GM06990 (cell line): ENCODE data around the gene WDR91.
A peak's percentile ranks its signal among the peaks of the same experiment; 100 is the strongest.
"Not testable (repeated sequence)": the region's sequence is repeated elsewhere in the genome, so short reads cannot be mapped to it uniquely, and the experiment has no call there.

ENCODE experiments used
- DNase-seq: peaks from one replicate; pipeline ENCODE4 v3.0.0-alpha.2; 2011; ENCODE audit not compliant: insufficient read length; ENCODE audit errors: extremely low read depth
- H3K27me3 ChIP-seq: replicated peaks from 2 replicates; pipeline ENCODE4 v1.6.0; 2011; ENCODE audit warnings: low read length; ENCODE audit not compliant: control insufficient read depth, insufficient read depth
- H3K36me3 ChIP-seq: 2 replicates; pipeline ENCODE4 v1.5.1; 2011; ENCODE audit warnings: low read length; ENCODE audit not compliant: control insufficient read depth, insufficient read depth
- H3K4me3 ChIP-seq: replicated peaks from 2 replicates; pipeline ENCODE4 v1.5.1; 2011; ENCODE audit warnings: low read depth, mild to moderate bottlenecking, control low read depth, low read length
- TF ChIP-seq, protein P1 (sequence below): IDR thresholded peaks from 2 replicates; pipeline ENCODE4 v1.5.1; 2011; ENCODE audit warnings: low read length, control low read depth, mild to moderate bottlenecking, inconsistent platforms; ENCODE audit not compliant: insufficient read depth, poor library complexity, severe bottlenecking

Gene WDR91

GRCh38 chr7:135236727-135237126, 25.4 kb upstream of the WDR91 start:
- Histone ChIP-seq H3K36me3 (no peaks in the 10 kb centered on the region), H3K27me3 (no peaks in the 10 kb centered on the region), H3K4me3 (no peak overlapping the region)
- DNase-seq = no peak
- TF ChIP-seq, protein P1, sequence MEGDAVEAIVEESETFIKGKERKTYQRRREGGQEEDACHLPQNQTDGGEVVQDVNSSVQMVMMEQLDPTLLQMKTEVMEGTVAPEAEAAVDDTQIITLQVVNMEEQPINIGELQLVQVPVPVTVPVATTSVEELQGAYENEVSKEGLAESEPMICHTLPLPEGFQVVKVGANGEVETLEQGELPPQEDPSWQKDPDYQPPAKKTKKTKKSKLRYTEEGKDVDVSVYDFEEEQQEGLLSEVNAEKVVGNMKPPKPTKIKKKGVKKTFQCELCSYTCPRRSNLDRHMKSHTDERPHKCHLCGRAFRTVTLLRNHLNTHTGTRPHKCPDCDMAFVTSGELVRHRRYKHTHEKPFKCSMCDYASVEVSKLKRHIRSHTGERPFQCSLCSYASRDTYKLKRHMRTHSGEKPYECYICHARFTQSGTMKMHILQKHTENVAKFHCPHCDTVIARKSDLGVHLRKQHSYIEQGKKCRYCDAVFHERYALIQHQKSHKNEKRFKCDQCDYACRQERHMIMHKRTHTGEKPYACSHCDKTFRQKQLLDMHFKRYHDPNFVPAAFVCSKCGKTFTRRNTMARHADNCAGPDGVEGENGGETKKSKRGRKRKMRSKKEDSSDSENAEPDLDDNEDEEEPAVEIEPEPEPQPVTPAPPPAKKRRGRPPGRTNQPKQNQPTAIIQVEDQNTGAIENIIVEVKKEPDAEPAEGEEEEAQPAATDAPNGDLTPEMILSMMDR = no peak

DNA sequence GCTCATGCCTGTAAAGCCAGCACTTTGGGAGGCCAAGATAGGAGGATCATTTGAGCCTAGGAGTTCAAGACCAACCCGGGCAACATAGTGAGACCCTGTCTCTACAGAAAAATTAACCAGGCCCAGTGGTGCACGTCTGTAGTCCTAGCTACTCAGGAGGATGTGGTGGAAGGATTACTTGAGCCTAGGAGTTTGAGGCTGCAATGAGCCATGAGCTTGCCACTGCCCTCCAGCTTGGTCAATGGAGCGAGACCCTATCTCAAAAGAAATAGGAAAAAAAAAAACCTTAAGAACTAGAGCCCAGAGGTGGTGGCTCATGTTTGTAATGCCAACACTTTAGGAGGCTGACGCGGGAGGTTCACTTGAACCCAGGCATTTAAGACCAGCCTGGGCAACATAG, 24.5 kb upstream of the WDR91 start:
- no peak for DNase-seq
- Histone ChIP-seq H3K27me3 (no peaks in the 10 kb centered on the region), H3K4me3 (no peak overlapping the region), H3K36me3 (no peaks in the 10 kb centered on the region)
- TF ChIP-seq, protein P1 = no peak

GRCh38 chr7:135234727-135235126, 23.4 kb upstream of the WDR91 start:
- H3K36me3 ChIP-seq = no peaks in the 10 kb centered on the region
- no peaks in the 10 kb centered on the region for H3K27me3 ChIP-seq
- TF ChIP-seq, protein P1 = no peak
- no peak for DNase-seq
- H3K4me3 ChIP-seq = no peak overlapping the region

- H3K27me3 ChIP-seq, H3K4me3 ChIP-seq, DNase-seq, H3K36me3 ChIP-seq: not testable (repeated sequence)
Observed at GRCh38 chr7:135234095-135234494, 22.8 kb upstream of the WDR91 start.

- DNase-seq = no peak
- Histone ChIP-seq H3K36me3 (no peaks in the 10 kb centered on the region), H3K27me3 (no peaks in the 10 kb centered on the region), H3K4me3 (no peak within 1 kb of the TSS)
- TF ChIP-seq, protein P1 = no peak
Observed at GRCh38 chr7:135233570-135233969, 22.2 kb upstream of the WDR91 start, which contains the start of gene STRA8. Gene STRA8, plus strand, starts transcription at chr7:135233838. Its CDS starts 6,687 bp downstream, at chr7:135240525.

GRCh38 chr7:135232720-135233119, 21.4 kb upstream of the WDR91 start:
- Histone ChIP-seq H3K4me3 (no peak overlapping the region), H3K36me3 (no peaks in the 10 kb centered on the region), H3K27me3 (no peaks in the 10 kb centered on the region)
- TF ChIP-seq, protein P1 = peak; percentile 52
- DNase-seq = no peak
